ENCODE data around the gene HLA-DMA. TPM values are rescaled to one million over a fixed set of nuclear protein-coding genes. Genes with fewer than 3 reads are reported as not detected.

The HLA-DMA gene
- total and polyA plus RNA-seq, 2 of the 8 experiments (the other 6 are each of a cell fraction or from before 2014, with no cell fraction given): 13.3 to 23.1 TPM

GRCh38 chr6:32973144-32974015 lies 20.5 kb upstream of the HLA-DMA start (continued):
- TF ChIP-seq JUN (IDR thresholded peaks at IDR 0.05; ENCODE audit: low read depth, low read length): no peak

Measured in H1 (cell line).